BJ (cell line): ENCODE data around the gene SFXN4. TPM values are rescaled to one million over a fixed set of nuclear protein-coding genes. Genes with fewer than 3 reads are reported as not detected.
A peak's percentile ranks its signal among the peaks of the same experiment; 100 is the strongest.

ENCODE experiments used
- CTCF ChIA-PET: fragments of 350-600 bp; formaldehyde crosslinking; extraction: SDS; loops from one replicate; lab custom pipeline; 2021; ENCODE audit warnings: antibody characterized with exemption, inconsistent platforms; lab: Yijun Ruan, JAX
- POLR2A ChIA-PET: fragments of 300-600 bp; sonication (Branson Sonifier 250); formaldehyde crosslinking; extraction: SDS; loops from one replicate; lab custom pipeline; 2021; ENCODE audit warnings: antibody characterized with exemption; lab: Charles Lee
- DNase-seq: peaks from one replicate; pipeline ENCODE4 v3.0.0-alpha.2; 2011; ENCODE audit warnings: low read depth
- H3K27me3 ChIP-seq: 2 replicates; pipeline ENCODE4 v1.6.0; 2011; ENCODE audit warnings: low read length; ENCODE audit not compliant: control insufficient read depth, insufficient read depth
- H3K36me3 ChIP-seq: 2 replicates; pipeline ENCODE4 v1.5.1; 2011; ENCODE audit warnings: low read length; ENCODE audit not compliant: control insufficient read depth, insufficient read depth
- H3K4me3 ChIP-seq: 2 replicates; pipeline ENCODE4 v1.5.1; 2011; ENCODE audit warnings: low read depth, mild to moderate bottlenecking, control low read depth, low read length
- polyA plus RNA-seq: library from polyadenylated mRNA; depleted of rRNA; stranded (reverse); fragments of >200 nt; gene quantifications from 2 replicates; pipeline ENCODE4 v1.2.3, GENCODE V29; 2011
- TF ChIP-seq, protein P1 (sequence below): IDR thresholded peaks from 2 replicates; pipeline ENCODE4 v1.5.1; 2011; ENCODE audit warnings: low read depth, mild to moderate bottlenecking, control low read depth, inconsistent platforms, low read length, moderate library complexity; ENCODE audit not compliant: insufficient read depth

SFXN4 gene
- polyA plus RNA-seq, 1 experiment = 9.6 TPM

DNA sequence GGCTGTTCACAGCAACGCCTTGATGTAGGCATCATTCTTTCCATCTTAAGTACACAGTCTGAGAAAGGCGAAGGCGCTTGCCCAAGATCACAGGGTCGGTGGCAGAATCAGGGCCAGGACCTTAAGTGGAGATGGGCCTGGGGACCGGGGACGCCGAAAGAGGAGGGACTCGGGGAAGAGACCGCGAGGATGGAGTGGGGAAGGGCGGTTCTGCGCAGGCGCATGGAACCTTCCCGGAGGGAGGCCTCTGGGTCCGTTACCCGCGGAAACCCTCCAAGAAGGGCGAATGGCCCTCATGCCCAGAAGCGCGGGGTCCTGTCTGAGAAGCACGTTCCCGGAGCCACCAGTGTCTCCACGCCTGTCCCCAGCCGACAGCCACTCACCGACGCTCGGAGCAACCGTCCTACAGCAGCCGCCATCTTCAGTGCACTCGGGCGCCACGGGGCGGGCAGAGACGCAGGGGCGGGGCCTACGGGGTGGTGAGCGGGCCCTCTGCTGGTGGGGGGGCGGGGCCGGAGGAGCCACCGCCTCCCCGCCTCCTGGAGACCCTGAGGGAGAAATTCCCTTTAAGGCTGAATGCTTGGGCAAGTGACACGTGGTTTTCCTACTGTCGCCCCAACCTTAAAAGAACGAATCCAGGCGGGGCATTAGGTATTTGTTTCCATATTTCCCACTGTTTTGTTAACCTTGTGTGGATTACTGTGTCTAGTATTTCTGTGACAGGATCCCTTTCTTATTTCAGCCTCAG is 13.0 kb upstream of the SFXN4 start, which contains the start of gene PRDX3:
Gene PRDX3 (minus strand): TSS at position 441 of the 748 bp plus-strand sequence. CDS start 22 bp downstream, at position 419.
- H3K36me3 ChIP-seq = no peaks in the 10 kb centered on the region
- H3K4me3 ChIP-seq = peak within 1 kb of the TSS; percentile 77
- TF ChIP-seq, protein P1, sequence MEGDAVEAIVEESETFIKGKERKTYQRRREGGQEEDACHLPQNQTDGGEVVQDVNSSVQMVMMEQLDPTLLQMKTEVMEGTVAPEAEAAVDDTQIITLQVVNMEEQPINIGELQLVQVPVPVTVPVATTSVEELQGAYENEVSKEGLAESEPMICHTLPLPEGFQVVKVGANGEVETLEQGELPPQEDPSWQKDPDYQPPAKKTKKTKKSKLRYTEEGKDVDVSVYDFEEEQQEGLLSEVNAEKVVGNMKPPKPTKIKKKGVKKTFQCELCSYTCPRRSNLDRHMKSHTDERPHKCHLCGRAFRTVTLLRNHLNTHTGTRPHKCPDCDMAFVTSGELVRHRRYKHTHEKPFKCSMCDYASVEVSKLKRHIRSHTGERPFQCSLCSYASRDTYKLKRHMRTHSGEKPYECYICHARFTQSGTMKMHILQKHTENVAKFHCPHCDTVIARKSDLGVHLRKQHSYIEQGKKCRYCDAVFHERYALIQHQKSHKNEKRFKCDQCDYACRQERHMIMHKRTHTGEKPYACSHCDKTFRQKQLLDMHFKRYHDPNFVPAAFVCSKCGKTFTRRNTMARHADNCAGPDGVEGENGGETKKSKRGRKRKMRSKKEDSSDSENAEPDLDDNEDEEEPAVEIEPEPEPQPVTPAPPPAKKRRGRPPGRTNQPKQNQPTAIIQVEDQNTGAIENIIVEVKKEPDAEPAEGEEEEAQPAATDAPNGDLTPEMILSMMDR = peak; percentile 29; the same call in 1 of the 2 replicates
- ChIA-PET POLR2A (no interaction called here), CTCF (interaction anchor here (0.7 kb wide), 1 partner anchor 12 kb away, joined by 3 read pairs; no protein-coding TSS in a partner anchor)
- H3K27me3 ChIP-seq = no peaks in the 10 kb centered on the region
- DNase-seq = peak; percentile 46

DNA sequence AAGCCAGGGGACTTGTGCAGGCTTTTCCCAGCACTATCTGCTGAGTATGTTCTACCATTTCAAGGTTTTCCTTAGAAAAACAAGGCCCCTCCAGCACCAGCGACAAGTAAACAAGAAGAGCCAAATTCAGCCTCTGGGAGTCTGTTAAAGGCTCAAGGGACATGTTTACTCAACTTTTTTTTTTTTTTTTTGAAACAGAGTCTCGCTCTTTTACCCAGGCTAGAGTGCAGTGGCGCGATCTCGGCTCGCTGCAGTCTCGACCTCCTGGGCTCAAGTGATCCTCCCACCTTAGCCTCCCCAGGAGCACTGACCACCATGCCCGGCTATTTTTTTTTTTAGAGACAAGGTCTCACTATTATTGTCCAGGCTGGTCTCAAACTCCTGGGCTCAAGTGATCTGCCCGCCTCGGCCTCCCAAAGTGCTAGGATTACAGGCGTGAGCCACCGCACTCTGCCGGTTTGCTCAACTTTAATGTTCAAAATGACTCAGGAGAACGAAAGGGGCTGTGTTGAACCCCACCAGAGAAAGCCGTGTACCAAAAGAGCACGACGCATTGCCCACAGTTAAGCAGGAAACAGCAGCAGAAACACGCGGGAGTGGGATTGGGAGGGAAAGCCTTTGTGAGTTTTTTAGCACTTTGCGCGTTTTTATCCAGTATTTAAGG is 12.3 kb upstream of the SFXN4 start:
- TF ChIP-seq, protein P1 = no peak
- ChIA-PET POLR2A (no interaction called here), CTCF (no interaction called here)
- H3K27me3 ChIP-seq = no peaks in the 10 kb centered on the region
- DNase-seq = no peak
- peak overlapping the region; percentile 77 for H3K4me3 ChIP-seq
- H3K36me3 ChIP-seq = no peaks in the 10 kb centered on the region

- H3K4me3 ChIP-seq = no peak overlapping the region
- POLR2A ChIA-PET = interaction anchor here (1.2 kb wide), 1 partner anchor 14 kb away, joined by 3 read pairs; no protein-coding TSS in a partner anchor
- peaks cover 6% of the 10 kb centered on the region for H3K36me3 ChIP-seq
- TF ChIP-seq, protein P1 = no peak
- H3K27me3 ChIP-seq = no peaks in the 10 kb centered on the region
- CTCF ChIA-PET = interaction anchor here (0.5 to 1.1 kb wide), 4 partner anchors 9 to 352 kb away, joined by 3 to 4 read pairs (median 3); no protein-coding TSS in a partner anchor
- DNase-seq = no peak
These were observed 10.7 kb upstream of the SFXN4 start for GRCh38 chr10:119176166-119176565.

DNA sequence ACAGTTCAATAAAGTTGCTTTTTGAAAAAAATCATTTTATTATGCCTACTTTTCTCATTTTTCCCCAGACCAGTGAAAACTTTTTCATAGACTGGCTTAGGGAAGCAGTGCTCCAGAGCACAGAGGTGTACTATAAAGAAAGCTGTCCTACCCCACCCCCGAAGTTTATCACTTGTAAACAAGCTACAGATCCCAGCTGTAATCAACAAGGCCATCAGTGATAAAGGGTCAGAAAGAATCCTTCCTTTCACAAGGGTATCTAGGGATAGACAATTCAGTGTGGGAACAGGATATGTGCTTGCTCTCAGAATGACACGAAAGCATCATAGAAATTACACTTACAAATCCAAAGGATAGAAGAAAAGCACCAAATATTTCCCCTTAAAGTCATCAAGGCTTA is 8.6 kb upstream of the SFXN4 start:
- POLR2A ChIA-PET = no interaction called here
- CTCF ChIA-PET = interaction anchor here (1.6 kb wide), 1 partner anchor 32 kb away, joined by 3 read pairs; no protein-coding TSS in a partner anchor
- no peak overlapping the region for H3K4me3 ChIP-seq
- H3K36me3 ChIP-seq = peaks cover 15% of the 10 kb centered on the region
- no peaks in the 10 kb centered on the region for H3K27me3 ChIP-seq
- DNase-seq = no peak
- TF ChIP-seq, protein P1 = no peak

DNA sequence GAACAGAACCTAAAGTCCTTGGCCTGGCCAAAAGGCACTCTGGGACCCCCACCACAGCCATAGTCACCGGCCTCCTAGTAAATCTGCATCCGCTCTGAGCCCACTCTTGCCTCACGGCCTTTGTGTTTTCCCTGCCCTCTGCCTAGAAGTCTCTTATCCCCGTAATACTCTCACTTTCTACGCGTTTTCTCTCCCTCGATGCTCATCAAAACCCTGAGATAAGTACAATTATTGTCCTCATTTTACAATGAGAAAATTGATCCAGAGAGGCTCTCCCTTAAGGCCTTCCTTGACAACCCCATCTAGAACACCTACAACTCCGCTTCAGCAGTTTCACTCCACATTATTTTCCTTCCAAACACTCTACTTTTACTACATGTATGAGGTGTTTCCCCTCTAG is 1.5 kb upstream of the SFXN4 start:
- no peak overlapping the region for H3K4me3 ChIP-seq
- H3K27me3 ChIP-seq = no peaks in the 10 kb centered on the region
- DNase-seq = no peak
- CTCF ChIA-PET = interaction anchor here (1.1 to 2.9 kb wide), 3 partner anchors 9 to 32 kb away, joined by 3 to 11 read pairs (median 3); no protein-coding TSS in a partner anchor
- peaks cover 18% of the 10 kb centered on the region for H3K36me3 ChIP-seq
- TF ChIP-seq, protein P1 = no peak
- POLR2A ChIA-PET = no interaction called here
